Lower lobe of right lung (tissue), 2 donors: ENCODE measurements around the gene PPT1. TPM values are rescaled to one million over a fixed set of nuclear protein-coding genes. Genes with fewer than 3 reads are reported as not detected.

Source experiments
- ATAC-seq, 2 donors: fragments of 200-7000 bp; cut with Tn5 transposase; one replicate each; pipeline ENCODE4 v1.9.1; 2020 to 2022; ENCODE audit warnings: mild to moderate bottlenecking in 2 of 2, moderate library complexity in 2 of 2
- DNase-seq: peaks from one replicate; pipeline ENCODE4 v3.0.0-alpha.2; 2020
- H3K27ac ChIP-seq: fragments of 200-600 bp; one replicate; pipeline ENCODE4 v1.8.0; 2022
- H3K27me3 ChIP-seq: fragments of 200-600 bp; one replicate; pipeline ENCODE4 v1.8.0; 2022; ENCODE audit warnings: low read depth
- H3K36me3 ChIP-seq: fragments of 200-600 bp; one replicate; pipeline ENCODE4 v1.8.0; 2022; ENCODE audit warnings: mild to moderate bottlenecking
- H3K4me1 ChIP-seq: fragments of 200-600 bp; one replicate; pipeline ENCODE4 v1.8.0; 2022
- H3K4me3 ChIP-seq: fragments of 200-600 bp; one replicate; pipeline ENCODE4 v1.8.0; 2022; ENCODE audit warnings: mild to moderate bottlenecking
- H3K9me3 ChIP-seq: fragments of 200-600 bp; one replicate; pipeline ENCODE4 v1.8.0; 2022
- intact Hi-C: fragments of 100-400 bp; cut with DNase I; formaldehyde crosslinking; loops from one replicate; pipeline ENCODE4 v1.11.0; 2022
- total RNA-seq: library from RNA; stranded (reverse); fragmentation: NEBNext Ultra II Directional; extraction: Animal tissue kit (Norgen Biotek cat#: 25700); gene quantifications from one replicate; pipeline ENCODE4 v1.2.1, GENCODE V29; 2021
- TF ChIP-seq, protein P1 (sequence below): fragments of 200-600 bp; IDR thresholded peaks from one replicate; pipeline ENCODE4 v1.8.0; 2022; ENCODE audit warnings: antibody characterized with exemption, mild to moderate bottlenecking
- donor health status: DM: no; HTN: yes; CAD: no; lungs with severe emphysema.

The PPT1 gene
- total RNA-seq, 1 donor from 2014 or later, result 195 TPM

DNA sequence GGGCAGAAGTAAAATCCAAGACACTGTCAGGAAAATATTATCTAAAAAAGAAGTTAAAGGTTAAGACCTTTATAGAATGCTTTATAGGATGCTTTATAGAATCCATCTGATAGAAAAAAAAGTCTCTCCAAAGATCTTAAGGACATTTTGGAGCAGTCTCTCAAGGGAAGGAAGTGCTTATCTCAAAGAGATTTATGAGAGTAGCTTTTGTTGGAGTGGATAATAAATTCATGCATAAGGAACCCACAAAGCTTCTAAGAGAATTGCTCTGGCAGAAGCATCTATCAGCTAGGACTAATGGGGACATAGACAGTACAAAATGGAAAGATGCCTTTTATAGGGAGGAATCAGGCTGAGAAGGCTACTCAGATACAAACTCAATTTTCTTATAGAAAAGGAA lies 69.4 kb downstream of the PPT1 start:
- ATAC-seq (no peak), DNase-seq (no peak)
- no peak overlapping the region for H3K4me3 ChIP-seq
- TF ChIP-seq, protein P1, sequence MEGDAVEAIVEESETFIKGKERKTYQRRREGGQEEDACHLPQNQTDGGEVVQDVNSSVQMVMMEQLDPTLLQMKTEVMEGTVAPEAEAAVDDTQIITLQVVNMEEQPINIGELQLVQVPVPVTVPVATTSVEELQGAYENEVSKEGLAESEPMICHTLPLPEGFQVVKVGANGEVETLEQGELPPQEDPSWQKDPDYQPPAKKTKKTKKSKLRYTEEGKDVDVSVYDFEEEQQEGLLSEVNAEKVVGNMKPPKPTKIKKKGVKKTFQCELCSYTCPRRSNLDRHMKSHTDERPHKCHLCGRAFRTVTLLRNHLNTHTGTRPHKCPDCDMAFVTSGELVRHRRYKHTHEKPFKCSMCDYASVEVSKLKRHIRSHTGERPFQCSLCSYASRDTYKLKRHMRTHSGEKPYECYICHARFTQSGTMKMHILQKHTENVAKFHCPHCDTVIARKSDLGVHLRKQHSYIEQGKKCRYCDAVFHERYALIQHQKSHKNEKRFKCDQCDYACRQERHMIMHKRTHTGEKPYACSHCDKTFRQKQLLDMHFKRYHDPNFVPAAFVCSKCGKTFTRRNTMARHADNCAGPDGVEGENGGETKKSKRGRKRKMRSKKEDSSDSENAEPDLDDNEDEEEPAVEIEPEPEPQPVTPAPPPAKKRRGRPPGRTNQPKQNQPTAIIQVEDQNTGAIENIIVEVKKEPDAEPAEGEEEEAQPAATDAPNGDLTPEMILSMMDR, result no peak
- H3K4me1 ChIP-seq, result no peaks in the 10 kb centered on the region
- intact Hi-C loops, result no loop called here
- H3K9me3 ChIP-seq, result no peaks in the 10 kb centered on the region
- H3K27ac ChIP-seq, result no peak overlapping the region
- H3K27me3 ChIP-seq, result peaks cover 3% of the 10 kb centered on the region
- no peaks in the 10 kb centered on the region for H3K36me3 ChIP-seq

DNA sequence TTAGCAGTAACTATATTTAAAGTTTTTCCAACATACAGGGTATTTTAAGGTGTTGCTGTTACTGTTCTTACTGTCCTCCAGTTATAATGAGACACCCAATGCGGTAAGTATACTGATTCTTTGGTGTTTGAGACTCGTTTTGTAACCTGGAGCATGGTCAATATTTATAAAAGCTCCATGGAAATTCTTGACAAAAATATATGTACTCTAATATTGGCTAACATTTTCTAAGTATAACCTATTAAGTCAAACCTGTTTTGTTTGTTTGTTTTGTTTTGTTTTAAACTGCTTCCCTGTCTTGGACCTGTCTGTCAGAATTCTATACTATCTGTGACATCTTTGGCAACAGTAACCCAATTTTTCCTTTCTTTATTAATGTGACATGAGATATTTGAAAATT lies 72.4 kb downstream of the PPT1 start:
- H3K4me1 ChIP-seq, result no peaks in the 10 kb centered on the region
- H3K9me3 ChIP-seq, result no peaks in the 10 kb centered on the region
- DNase-seq, result no peak
- intact Hi-C loops, result no loop called here
- no peak overlapping the region for H3K27ac ChIP-seq
- no peak overlapping the region for H3K4me3 ChIP-seq
- no peaks in the 10 kb centered on the region for H3K36me3 ChIP-seq
- TF ChIP-seq, protein P1, result no peak
- ATAC-seq, result no peak
- H3K27me3 ChIP-seq, result peaks cover 3% of the 10 kb centered on the region

DNA sequence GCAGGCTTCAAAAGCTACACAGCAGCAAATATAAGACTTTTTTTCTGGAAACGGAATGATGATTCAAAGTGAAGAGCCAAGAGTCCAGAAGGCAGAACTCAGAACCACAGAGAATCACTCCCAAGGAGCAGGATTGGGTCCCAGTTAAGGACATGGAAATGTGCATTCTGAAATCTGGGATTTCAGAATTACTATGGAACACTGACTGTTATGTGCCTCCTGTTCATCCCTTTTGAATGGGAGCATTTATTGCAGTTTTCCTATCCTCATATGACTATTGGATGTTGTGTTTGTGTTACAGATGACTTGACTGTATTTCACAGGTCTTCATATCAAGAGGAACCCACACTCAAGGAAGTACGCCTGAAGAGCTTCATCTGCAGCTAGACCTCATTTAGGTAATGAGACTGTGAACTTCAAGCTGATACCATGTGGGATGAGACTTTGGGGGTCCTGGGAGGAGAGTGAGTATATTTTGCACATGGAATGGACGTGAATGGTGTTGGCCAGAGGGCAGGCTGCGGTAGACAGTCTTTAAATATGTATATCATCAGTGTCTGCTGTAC lies 73.6 kb downstream of the PPT1 start:
- Histone ChIP-seq H3K9me3 (no peaks in the 10 kb centered on the region), H3K36me3 (no peaks in the 10 kb centered on the region), H3K27me3 (peaks cover 3% of the 10 kb centered on the region), H3K4me3 (no peak overlapping the region), H3K27ac (no peak overlapping the region), H3K4me1 (no peaks in the 10 kb centered on the region)
- DNase-seq, result no peak
- intact Hi-C loops, result no loop called here
- TF ChIP-seq, protein P1, result no peak
- ATAC-seq, result no peak

Other genes starting within 250 kb of the PPT1 start
- 12.3 TPM for gene TRIT1, start 213.7 kb downstream of the PPT1 start, total RNA-seq
- 3.9 TPM for gene MYCL, start 195.3 kb downstream of the PPT1 start, total RNA-seq
- 110 TPM for gene MFSD2A, start 142.1 kb downstream of the PPT1 start, total RNA-seq
- 365 TPM for gene CAP1, start 56.5 kb downstream of the PPT1 start, total RNA-seq
- gene RLF, start 64.1 kb upstream of the PPT1 start, total RNA-seq, result 13.4 TPM
- not detected for gene TMCO2, start 150.7 kb upstream of the PPT1 start, total RNA-seq
- gene ZMPSTE24, start 161.0 kb upstream of the PPT1 start, total RNA-seq, result 42.5 TPM
- 7.6 TPM for gene COL9A2, start 220.0 kb upstream of the PPT1 start, total RNA-seq